K562 (cell line): ENCODE data around the gene RERE. TPM values are rescaled to one million over a fixed set of nuclear protein-coding genes. Genes with fewer than 3 reads are reported as not detected.

Experiments
- ATAC-seq: fragments of 200-7000 bp; cut with Tn5 transposase; 3 replicates; pipeline ENCODE4 v1.9.1; 2020; ENCODE audit warnings: moderate library complexity
- BruUV-seq: library from RNA; stranded (reverse); fragments of 400-500 nt; replicated peaks from 2 replicates; lab custom pipeline; 2021; lab: Mats Ljungman, UMichigan
- CTCF ChIA-PET: fragments of 300-600 bp; formaldehyde crosslinking; extraction: SDS; loops from one replicate; lab custom pipeline; 2021; ENCODE audit warnings: low intra/inter-chr PET ratio; lab: Yijun Ruan, JAX
- POLR2A ChIA-PET: fragments of 300-600, 350-650 bp; sonication (Branson Sonifier 250); formaldehyde crosslinking; extraction: SDS; loops from one replicate; lab custom pipeline; 2021; ENCODE audit warnings: antibody characterized with exemption, inconsistent platforms; lab: Yijun Ruan, JAX
- DNase-seq, 4 experiments: peaks; one replicate each; pipeline versions ENCODE4 v3.0.0 to v3.0.0-alpha.2; 2011 to 2018; ENCODE audit warnings: low spot score in 3 of 4, mixed read lengths in 3 of 4; ENCODE audit errors: extremely low read depth in 1 of 4
- FAIRE-seq: peaks from 2 replicates; lab custom pipeline; 2011; peaks lifted over from hg19 to GRCh38; lab: Jason Lieb, UNC
- H2AFZ ChIP-seq: 2 replicates; pipeline ENCODE4 v1.6.0; 2011; ENCODE audit warnings: low read depth, low read length, control low read depth, inconsistent platforms
- H3K27ac ChIP-seq: fragments of 200-600 bp; 3 replicates; pipeline ENCODE4 v1.8.0; 2011; ENCODE audit warnings: low read depth, mild to moderate bottlenecking, control low read depth, inconsistent platforms, low read length, moderate library complexity, mixed read lengths; ENCODE audit errors: extremely low read depth
- H3K27me3 ChIP-seq, 2 experiments: fragments of 300-600 bp in 1 of 2; 2 replicates in 1 of 2; 3 replicates in 1 of 2; pipeline versions ENCODE4 v1.6.0 to v1.8.0; 2011; ENCODE audit warnings: inconsistent platforms in 2 of 2, low read length in 2 of 2, mild to moderate bottlenecking in 1 of 2, mixed read lengths in 1 of 2, moderate library complexity in 1 of 2; ENCODE audit not compliant: control insufficient read depth in 2 of 2, insufficient read depth in 2 of 2
- H3K36me3 ChIP-seq: fragments of 300-600 bp; 3 replicates; pipeline ENCODE4 v1.8.0; 2011; ENCODE audit warnings: mild to moderate bottlenecking, low read length, inconsistent platforms; ENCODE audit not compliant: control insufficient read depth, insufficient read depth
- H3K4me1 ChIP-seq, 2 experiments: fragments of 200-600 bp in 1 of 2; replicated peaks in 1 of 2; 2 replicates in 1 of 2; 3 replicates in 1 of 2; pipeline versions ENCODE4 v1.5.1 to v1.8.0; 2011; ENCODE audit warnings: inconsistent platforms in 2 of 2, low read length in 2 of 2, mild to moderate bottlenecking in 1 of 2, mixed read lengths in 1 of 2, moderate library complexity in 1 of 2; ENCODE audit not compliant: control insufficient read depth in 2 of 2, insufficient read depth in 2 of 2
- H3K4me2 ChIP-seq: 2 replicates; pipeline ENCODE4 v1.6.1; 2011; ENCODE audit warnings: low read length, control low read depth, inconsistent platforms, mixed read lengths; ENCODE audit not compliant: insufficient read depth
- H3K4me3 ChIP-seq: fragments of 200-600 bp; sonication (generic), shearing (Covaris generic); 2 replicates; pipeline ENCODE4 v1.5.1; 2016; ENCODE audit warnings: control low read depth, inconsistent platforms
- H3K79me2 ChIP-seq: fragments of 200-600 bp; 3 replicates; pipeline ENCODE4 v1.8.0; 2011; ENCODE audit warnings: low read length, inconsistent platforms; ENCODE audit not compliant: control insufficient read depth, insufficient read depth
- H3K9ac ChIP-seq, 2 experiments: 2 replicates each; pipeline versions ENCODE4 v1.6.0 to v1.6.1; 2011; ENCODE audit warnings: low read depth in 2 of 2, low read length in 2 of 2, control low read depth in 1 of 2, inconsistent platforms in 1 of 2, mild to moderate bottlenecking in 1 of 2, mixed read lengths in 1 of 2; ENCODE audit not compliant: insufficient read depth in 1 of 2
- H3K9me1 ChIP-seq: one replicate; pipeline ENCODE4 v1.6.0; 2011; ENCODE audit warnings: inconsistent platforms, mild to moderate bottlenecking, low read length, moderate library complexity; ENCODE audit not compliant: control insufficient read depth, insufficient read depth
- H3K9me3 ChIP-seq: replicated peaks from 2 replicates; pipeline ENCODE4 v1.5.1; 2011; ENCODE audit warnings: low read depth, low read length, inconsistent platforms; ENCODE audit not compliant: control insufficient read depth, insufficient read depth
- H4K20me1 ChIP-seq: replicated peaks from 2 replicates; pipeline ENCODE4 v1.6.1; 2011; ENCODE audit warnings: low read length, inconsistent platforms, mixed read lengths; ENCODE audit not compliant: control insufficient read depth, insufficient read depth
- GATA2 ChIP-seq: sonication (generic); formaldehyde crosslinking; IDR thresholded peaks from 2 replicates; pipeline ENCODE4 v1.4.0; 2020; ENCODE audit warnings: mild to moderate bottlenecking, missing genetic modification reagents
- POLR2A ChIP-seq: fragments of 450-650 bp; conservative IDR thresholded peaks from 2 replicates; pipeline ENCODE4 v1.6.1; 2016
- POLR2G ChIP-seq: fragments of 200-400 bp; formaldehyde crosslinking; IDR thresholded peaks from 2 replicates; pipeline ENCODE4 v1.6.1; 2017; ENCODE audit warnings: low read depth, mild to moderate bottlenecking, antibody characterized with exemption, low read length, moderate library complexity
- RBM22 ChIP-seq: fragments of 200-400 bp; formaldehyde crosslinking; IDR thresholded peaks from 2 replicates; pipeline ENCODE4 v1.6.1; 2018; ENCODE audit warnings: low read length, low read depth; ENCODE audit not compliant: poor library complexity, severe bottlenecking
- WGBS: fragments of 100-300 bp; shearing (Covaris generic); methylation state at CpG from one replicate; pipeline ENCODE4 v1.1.6; 2016; ENCODE audit warnings: low coverage, mixed read lengths; ENCODE audit not compliant: insufficient coverage; ENCODE audit errors: missing lambda C conversion rate; 5-methylcytosine and 5-hydroxymethylcytosine counted together
- in situ Hi-C: fragments of 300-500 bp; cut with MboI; formaldehyde crosslinking; loops from 4 replicates; pipeline ENCODE4 v1.15.0; 2018; ENCODE audit warnings: inconsistent platforms, mixed read lengths
- intact Hi-C: fragments of 100-400 bp; cut with micrococcal nuclease; formaldehyde crosslinking; loops from 2 replicates; pipeline ENCODE4 v1.14.2; 2022
- polyA plus RNA-seq, 8 experiments: library from polyadenylated mRNA; depleted of rRNA in 4 of 8; stranded (reverse) in 5 of 8; unstranded in 3 of 8; fragments of >200 nt; fragmentation: Nextera tagmentation in 2 of 8; fragmentation: Illumina TruSeq in 1 of 8; extraction: Ambion mirVana in 2 of 8; extraction: Trizol in 1 of 8; gene quantifications; 2 replicates each; pipeline versions ENCODE4 v1.2.1 to v1.2.3, GENCODE V29; 2011 to 2014; ENCODE audit warnings: inconsistent platforms in 1 of 8, missing spikeins in 1 of 8
- total RNA-seq, 7 experiments: library from RNA; depleted of rRNA in 6 of 7; stranded (reverse); fragments of >200 nt in 6 of 7; fragmentation: Illumina TruSeq in 2 of 7; extraction: Trizol in 2 of 7; gene quantifications; 2 replicates each; pipeline versions ENCODE4 v1.2.1 to v1.2.3, GENCODE V29; 2011 to 2021; ENCODE audit warnings: low replicate concordance in 1 of 7
- TF ChIP-seq, protein P1 (sequence below): fragments of 250-450 bp; sonication (Bioruptor Pico); IDR thresholded peaks from 2 replicates; pipeline ENCODE4 v1.8.0; 2021; ENCODE audit warnings: moderate library complexity, mild to moderate bottlenecking, inconsistent platforms
- TF ChIP-seq, protein P2 (sequence below): fragments of 250-450 bp; sonication (Bioruptor Pico); IDR thresholded peaks from 2 replicates; pipeline ENCODE4 v1.8.0; 2021; ENCODE audit warnings: moderate library complexity, mild to moderate bottlenecking, inconsistent platforms

The RERE gene
- total and polyA plus RNA-seq, 9 of the 15 experiments (the other 6 are each of a cell fraction or from before 2014, with no cell fraction given): 3.0 to 51.5 (median 13.4) TPM

DNA sequence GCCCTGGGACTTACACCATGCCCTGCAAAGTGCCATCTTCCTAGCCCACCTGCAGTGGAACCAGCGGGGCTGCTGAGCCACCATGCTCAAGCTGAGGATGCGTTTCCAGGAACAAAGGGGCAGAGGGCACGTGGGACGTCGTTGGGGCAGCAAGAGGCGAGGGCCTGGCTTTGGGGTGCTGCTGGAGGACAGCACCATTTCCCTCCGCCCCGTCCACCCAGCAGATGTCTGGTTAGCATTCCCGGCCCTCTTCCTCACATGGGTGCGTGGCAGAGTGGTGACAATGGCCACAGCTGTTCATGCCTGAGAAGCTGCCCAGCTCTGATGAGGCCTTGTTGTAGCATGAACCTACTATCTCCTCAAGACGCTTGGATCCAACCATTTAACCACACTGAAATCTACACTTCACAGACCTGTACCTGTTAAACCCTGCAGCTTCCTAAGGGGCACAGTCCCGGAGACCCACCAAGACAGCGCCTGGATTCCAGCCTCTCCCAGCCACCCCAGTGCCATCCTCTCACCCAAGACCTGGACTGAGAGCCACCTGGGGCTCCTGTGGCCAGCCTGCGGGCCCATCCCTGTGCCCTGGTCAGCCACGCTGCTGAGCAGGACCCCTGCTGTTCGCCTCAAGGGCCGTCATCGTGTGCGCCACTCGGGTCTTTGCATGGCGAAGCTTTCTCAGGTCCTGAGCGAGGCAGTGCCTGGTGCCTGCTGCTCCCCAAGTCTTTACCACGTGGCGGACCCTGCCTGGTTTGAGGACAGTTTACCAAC, 466.3 kb downstream of the RERE start:
- in situ Hi-C loops: no loop called here
- DNase-seq: no peak
- Histone ChIP-seq H3K36me3 (peaks cover 23% of the 10 kb centered on the region), H3K4me3 (no peak overlapping the region), H4K20me1 (peaks cover 26% of the 10 kb centered on the region; the same call in 1 of the 2 replicates), H3K27me3 (peaks cover 14 to 27% of the 10 kb centered on the region in 2 experiments), H2AFZ (no peak overlapping the region), H3K4me1 (peaks cover 0 to 19% of the 10 kb centered on the region in 2 experiments; a peak in 2 of 5 replicates), H3K9me3 (no peaks in the 10 kb centered on the region), H3K9me1 (peaks cover 3% of the 10 kb centered on the region), H3K4me2 (no peak overlapping the region), H3K9ac (peak overlapping the region in 1 of 2 experiments; percentile 75; a peak in 2 of 4 replicates), H3K27ac (no peak overlapping the region), H3K79me2 (no peaks in the 10 kb centered on the region)
- intact Hi-C loops: no loop called here
- peak; percentile 71 for TF ChIP-seq RBM22
- TF ChIP-seq POLR2A: peak; percentile 52
- TF ChIP-seq GATA2 (CRISPR knock-in tag): 0 out of 2 replicates have a peak, but pooled peaks have one; percentile 9
- peak; percentile 77 for TF ChIP-seq POLR2G
- TF ChIP-seq, protein P1, sequence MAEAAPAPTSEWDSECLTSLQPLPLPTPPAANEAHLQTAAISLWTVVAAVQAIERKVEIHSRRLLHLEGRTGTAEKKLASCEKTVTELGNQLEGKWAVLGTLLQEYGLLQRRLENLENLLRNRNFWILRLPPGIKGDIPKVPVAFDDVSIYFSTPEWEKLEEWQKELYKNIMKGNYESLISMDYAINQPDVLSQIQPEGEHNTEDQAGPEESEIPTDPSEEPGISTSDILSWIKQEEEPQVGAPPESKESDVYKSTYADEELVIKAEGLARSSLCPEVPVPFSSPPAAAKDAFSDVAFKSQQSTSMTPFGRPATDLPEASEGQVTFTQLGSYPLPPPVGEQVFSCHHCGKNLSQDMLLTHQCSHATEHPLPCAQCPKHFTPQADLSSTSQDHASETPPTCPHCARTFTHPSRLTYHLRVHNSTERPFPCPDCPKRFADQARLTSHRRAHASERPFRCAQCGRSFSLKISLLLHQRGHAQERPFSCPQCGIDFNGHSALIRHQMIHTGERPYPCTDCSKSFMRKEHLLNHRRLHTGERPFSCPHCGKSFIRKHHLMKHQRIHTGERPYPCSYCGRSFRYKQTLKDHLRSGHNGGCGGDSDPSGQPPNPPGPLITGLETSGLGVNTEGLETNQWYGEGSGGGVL: no peak
- TF ChIP-seq, protein P2, sequence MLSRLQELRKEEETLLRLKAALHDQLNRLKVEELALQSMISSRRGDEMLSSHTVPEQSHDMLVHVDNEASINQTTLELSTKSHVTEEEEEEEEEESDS: no peak
- POLR2A ChIA-PET: interaction anchor here (0.6 to 1.0 kb wide), 2 partner anchors 119 to 673 kb away, joined by 3 to 5 read pairs; no protein-coding TSS in a partner anchor
- no TSS peak for BruUV-seq
- WGBS: 45% methylated on average over 23 of the region's 24 CpGs
- CTCF ChIA-PET: interaction anchor here (0.6 to 5.0 kb wide), 5 partner anchors 321 to 376 kb away, joined by 3 to 35 read pairs (median 5); no protein-coding TSS in a partner anchor
- FAIRE-seq: no peak
- ATAC-seq: peak; percentile 4
